A549 (cell line): ENCODE results near the gene OGFOD1.

Experiments
- BHLHE40 ChIP-seq: IDR thresholded peaks from 2 replicates; pipeline ENCODE4 v1.6.1; 2012; ENCODE audit warnings: low read depth, low read length, inconsistent platforms
- CHD2 ChIP-seq: fragments of 150-350 bp; IDR thresholded peaks from 2 replicates; pipeline ENCODE4 v1.6.1; 2014; ENCODE audit warnings: low read length; ENCODE audit not compliant: partially characterized antibody
- ESRRA ChIP-seq: fragments of 150-350 bp; IDR thresholded peaks from 2 replicates; pipeline ENCODE4 v1.6.1; 2014; ENCODE audit warnings: mild to moderate bottlenecking, low read length, borderline replicate concordance
- POLR2A ChIP-seq: IDR thresholded peaks from 2 replicates; pipeline ENCODE4 v1.6.1; 2012; ENCODE audit warnings: mild to moderate bottlenecking, low read length
- RAD21 ChIP-seq, 2 experiments: fragments of >200 bp in 1 of 2; sonication (Bioruptor Twin) in 1 of 2; formaldehyde crosslinking in 1 of 2; IDR thresholded peaks in 1 of 2; conservative IDR thresholded peaks in 1 of 2; 2 replicates in 1 of 2; 3 replicates in 1 of 2; pipeline ENCODE4 v1.6.1; 2012 to 2018; ENCODE audit warnings: inconsistent platforms in 1 of 2

DNA sequence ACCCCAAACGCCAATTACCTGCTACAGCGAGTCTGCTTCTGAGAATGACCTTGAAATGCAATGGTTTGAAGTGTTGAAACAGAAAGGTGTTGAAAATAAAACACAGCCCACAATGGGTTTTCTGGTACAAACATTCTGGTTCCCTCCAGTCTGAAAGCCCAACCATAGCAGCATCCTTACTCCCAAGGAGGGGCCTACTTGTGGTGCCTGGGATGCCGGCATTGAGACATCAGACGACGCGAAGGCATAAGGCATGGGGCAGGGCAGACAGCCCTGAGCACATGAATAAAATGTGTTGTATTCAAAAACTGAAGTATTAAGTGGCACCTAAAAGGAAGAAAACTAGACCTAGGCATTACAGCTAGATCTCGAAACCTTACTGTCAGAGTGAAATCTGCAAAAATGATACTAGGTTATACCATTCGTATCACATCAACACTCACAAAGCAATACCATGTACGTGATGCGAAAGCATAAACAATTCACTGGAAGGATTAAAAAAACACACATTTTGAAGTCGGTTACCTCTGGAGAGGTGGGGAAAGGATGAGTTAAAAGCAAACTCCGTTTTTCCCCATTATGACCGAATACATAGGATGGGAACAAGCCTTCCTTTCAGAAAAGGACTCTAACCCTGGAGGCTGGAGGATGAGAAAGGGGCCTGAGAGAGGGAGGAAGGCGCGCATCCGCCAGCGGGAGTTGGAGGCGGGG lies 924 bp upstream of the OGFOD1 start:
- TF ChIP-seq POLR2A: no peak
- no peak for TF ChIP-seq RAD21 (conservative IDR thresholded peaks at IDR 0.05 in 1 of 2, IDR thresholded peaks at IDR 0.05 in 1 of 2)
- no peak for TF ChIP-seq ESRRA
- no peak for TF ChIP-seq BHLHE40
- no peak for TF ChIP-seq CHD2
